GM19240 (cell line): ENCODE data around the gene MND1.
A peak's percentile ranks its signal among the peaks of the same experiment; 100 is the strongest.

Experiments used
- DNase-seq: peaks from one replicate; pipeline ENCODE4 v3.0.0; 2011; ENCODE audit warnings: low spot score; ENCODE audit not compliant: insufficient read length

MND1 gene, protein sequence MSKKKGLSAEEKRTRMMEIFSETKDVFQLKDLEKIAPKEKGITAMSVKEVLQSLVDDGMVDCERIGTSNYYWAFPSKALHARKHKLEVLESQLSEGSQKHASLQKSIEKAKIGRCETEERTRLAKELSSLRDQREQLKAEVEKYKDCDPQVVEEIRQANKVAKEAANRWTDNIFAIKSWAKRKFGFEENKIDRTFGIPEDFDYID

DNA sequence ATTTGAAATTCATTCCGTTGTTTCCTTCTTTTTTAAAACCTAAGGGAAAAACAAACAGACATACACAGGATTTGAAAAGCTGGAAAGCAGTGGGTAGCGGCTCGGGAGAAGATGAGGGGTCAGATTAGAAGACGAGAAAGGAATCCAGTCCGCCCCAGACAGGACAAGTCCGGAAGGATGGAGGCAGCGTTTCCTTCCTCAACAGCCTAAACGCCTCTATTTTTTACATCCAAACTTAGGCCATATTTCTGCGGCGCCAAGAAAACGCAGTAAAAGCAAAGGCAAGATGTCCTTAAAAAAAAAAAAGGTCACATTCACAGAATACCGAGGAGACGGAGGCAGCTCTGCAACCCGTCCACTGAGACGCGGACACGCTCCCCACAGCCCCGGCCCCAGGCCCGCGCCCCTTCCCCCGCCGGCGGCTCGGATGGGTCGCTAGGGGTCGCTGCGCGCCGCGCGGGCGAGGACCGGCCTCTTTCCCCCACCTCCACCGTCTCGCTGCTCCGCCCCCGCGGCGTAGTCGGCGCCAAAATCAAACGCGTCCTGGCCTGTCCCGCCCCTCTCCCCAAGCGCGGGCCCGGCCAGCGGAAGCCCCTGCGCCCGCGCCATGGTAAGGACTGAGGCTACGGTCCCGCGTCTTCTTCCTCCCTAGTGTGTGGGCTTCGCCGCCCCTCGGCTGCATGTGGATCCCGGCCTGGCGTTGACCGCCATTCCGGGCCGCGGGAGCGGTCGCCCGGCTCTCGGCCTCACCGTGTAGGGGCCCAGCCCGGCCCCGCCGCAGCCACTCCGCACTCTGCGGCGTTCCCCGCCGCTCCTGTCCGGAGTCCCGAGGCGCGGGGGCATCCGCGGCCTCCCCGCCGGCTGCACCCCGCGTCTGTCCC is at the start of gene MND1:
Gene MND1, plus strand, starts transcription at position 558 of the 881 bp plus-strand sequence. Its CDS starts 50 bp downstream, at position 608.
- DNase-seq: peak; percentile 50

DNA sequence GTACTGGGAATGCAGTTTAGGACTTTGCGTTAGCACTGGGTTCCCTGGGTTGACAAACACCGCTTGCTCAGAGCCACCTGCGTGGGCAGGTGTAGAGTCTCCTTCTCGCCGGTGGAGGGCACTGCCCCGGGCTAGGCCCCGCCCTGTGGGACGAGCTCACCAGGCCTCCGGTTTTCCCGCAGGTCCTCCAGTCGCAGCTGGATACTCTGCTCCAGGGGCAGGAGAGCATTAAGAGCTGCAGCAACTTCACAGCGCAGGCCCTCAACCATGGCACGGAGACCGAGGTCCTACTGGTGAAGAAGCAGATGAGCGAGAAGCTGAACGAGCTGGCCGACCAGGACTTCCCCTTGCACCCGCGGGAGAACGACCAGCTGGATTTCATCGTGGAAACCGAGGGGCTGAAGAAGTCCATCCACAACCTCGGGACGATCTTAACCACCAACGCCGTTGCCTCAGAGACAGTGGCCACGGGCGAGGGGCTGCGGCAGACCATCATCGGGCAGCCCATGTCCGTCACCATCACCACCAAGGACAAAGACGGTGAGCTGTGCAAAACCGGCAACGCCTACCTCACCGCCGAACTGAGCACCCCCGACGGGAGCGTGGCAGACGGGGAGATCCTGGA is 49.2 kb upstream of the MND1 start:
- DNase-seq: no peak

DNA sequence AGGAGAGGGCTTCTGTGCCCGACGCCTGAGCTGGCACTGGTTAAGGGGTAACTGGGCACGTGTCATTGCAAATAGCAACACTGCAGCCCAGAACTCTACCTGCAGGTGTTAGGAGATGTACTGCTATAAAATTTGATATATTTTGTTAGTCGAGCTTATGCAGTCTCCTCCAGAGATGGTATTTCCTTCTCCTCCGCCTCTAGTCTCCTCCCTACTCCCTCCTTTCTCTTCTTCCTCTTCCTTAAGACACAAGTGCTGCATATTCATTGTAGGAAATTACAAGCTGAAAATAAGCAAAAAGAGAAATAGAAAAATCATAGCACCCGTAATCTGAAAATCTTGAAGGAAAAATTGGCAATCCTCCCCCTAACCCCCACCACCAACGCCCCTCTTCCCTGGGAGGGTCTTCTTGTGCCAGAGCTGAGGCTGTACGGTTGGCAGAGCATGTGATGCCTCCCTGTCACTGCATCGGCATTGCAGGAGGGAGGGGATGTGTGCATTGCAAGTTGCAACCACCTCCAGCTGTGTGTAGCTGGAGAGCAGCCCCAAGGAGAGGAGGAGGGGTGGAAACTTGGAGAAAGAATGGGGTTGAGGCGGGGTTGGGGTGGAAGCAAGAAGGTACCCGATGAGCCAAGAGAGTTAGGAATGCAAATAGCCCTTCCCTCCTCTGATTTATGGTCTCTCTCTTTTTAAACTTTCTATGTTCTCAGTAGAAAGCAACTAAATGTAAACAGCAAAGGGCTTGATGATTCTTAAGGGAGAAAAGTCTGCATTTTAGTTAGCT is 48.3 kb upstream of the MND1 start:
- DNase-seq: no peak

DNA sequence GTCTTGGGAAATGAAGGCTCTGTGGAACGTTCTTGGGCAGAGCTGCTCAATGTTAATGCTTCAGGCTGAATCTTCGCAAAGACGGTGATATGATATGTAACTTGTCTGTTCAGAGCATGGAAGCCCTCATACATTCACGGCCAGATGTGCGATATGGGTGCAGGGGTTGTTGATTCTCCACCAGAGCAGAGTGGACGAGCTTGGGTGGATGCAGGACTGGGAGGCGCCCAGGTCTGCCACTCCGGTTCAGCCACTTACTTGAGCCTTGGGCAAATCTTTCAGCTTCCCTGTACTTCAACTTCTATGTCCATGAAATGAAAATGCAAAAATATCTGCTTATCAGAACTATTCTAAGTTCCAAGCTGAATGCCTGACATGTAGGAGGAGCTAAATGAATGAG is 47.4 kb upstream of the MND1 start:
- DNase-seq: no peak

DNA sequence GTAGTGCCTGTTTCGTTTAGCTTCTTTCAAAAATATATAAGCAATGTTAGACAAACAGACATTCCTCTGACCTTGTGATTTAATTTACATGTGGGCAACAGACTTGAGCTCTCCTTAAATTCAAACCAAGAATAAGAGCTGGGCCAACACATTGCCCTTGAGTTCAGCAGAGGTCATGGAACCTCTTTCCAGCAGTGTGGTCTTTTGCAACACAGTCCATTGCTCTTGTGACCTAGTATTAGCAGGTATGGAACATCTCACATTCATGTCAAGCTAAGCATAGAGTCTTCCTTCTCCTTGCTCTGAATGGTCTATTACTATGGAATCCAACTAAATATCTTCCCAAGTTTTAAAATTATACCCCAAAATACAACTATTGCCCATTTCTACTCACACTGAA is 33.7 kb upstream of the MND1 start:
- DNase-seq: no peak

DNA sequence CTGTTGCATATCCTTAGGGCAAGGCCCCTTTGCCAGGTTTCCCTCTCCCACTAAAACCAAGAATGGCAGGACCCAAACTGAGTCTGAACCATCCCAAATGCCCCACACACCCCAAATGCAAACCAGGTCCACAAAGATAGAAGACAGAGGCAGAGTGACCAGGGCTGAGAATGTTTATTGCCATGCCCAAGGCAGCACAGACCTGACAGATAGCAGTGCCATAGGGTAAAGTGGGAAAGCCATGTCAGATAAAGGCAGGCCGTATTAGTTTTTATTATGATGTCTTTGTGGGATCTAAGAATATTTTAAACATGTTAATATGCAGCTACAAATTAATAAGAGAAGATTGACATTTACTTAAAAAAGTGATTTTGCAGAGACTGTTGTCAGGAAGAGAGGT is 29.6 kb upstream of the MND1 start:
- no peak for DNase-seq

DNA sequence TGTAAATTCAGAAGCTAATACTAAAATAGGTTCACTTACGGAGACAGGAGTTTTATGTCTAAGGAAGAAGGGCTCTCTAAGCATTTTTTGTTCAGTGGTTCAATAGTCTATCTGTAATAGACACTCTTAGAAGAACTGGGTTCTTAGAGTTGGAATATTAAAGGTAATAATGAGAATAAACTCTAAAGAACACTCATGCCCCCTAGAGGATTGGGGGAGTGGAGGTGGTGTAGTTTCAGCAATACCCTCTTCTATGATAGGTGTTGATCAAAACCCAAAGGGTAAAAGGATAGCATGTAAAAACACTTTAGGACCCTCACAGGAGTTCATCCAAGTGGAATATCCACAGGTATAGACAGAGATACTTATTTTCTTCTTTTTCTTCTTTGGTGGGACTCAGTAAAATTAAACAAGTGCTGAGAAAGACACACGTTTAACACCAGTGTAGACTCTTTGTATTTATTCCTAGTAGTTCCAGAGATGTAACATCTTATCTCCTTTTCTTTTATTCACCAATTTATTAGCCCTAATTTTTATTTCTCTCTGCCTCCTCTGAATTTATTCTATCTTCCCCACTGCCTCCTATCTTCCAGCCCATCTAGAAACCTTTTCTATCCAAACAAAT is 25.7 kb upstream of the MND1 start:
- DNase-seq: peak; percentile 5

DNA sequence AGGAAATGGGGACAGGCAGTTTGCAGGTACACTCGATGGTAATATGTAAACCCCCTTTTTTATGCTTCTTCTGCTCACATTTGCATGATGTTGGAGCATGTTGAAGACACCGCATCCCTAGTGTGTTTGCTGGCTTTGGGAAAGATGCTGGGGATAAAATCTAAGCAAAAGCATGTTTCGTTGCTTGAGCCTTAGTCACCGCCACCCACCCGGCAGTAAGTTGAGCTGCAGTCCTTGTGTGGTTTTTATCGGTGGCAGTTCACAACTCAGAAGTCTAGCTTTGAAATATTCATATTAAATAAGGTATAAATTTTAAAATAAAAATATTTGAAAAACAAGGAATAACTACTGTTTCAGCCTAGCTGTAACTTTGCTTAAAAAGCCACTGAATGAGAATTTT is 21.7 kb upstream of the MND1 start:
- no peak for DNase-seq

DNA sequence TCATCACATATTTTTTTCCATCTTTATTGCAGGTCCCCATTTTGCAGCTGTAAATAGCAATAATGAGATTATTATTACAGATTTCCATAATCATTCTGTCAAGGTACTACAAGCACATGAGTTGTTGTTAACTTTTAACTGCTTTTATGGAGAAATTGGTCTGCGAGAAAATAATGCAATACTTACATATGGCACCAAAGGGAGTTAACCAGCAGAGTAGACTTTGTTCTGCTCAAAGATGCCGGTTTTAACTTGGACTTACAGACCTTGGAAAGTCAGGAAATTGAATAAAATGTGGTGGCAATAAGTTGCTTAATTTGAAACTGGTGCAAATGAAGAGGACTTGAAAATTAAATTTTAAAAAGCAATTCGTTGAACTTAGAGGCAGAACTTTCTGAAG is 20.4 kb upstream of the MND1 start:
- DNase-seq: no peak

DNA sequence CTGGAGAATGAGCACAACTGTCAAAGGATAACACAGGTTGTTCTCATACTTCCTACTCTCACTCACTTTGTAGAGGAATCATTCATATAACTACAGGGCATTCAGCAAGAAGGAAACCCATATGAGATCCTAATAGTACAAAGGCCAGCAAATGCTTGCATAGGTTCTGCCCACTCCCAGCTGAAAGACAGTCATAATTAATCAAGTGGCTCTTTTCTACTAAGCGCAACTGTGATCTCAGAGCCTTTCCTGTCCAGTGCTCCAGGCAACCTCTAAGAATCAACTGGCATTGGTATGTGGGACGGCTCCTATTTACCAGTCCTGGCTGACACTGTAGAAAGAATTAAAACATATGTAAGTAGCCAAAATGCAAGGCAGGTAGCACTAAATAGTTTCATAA is 18.9 kb upstream of the MND1 start:
- no peak for DNase-seq

DNA sequence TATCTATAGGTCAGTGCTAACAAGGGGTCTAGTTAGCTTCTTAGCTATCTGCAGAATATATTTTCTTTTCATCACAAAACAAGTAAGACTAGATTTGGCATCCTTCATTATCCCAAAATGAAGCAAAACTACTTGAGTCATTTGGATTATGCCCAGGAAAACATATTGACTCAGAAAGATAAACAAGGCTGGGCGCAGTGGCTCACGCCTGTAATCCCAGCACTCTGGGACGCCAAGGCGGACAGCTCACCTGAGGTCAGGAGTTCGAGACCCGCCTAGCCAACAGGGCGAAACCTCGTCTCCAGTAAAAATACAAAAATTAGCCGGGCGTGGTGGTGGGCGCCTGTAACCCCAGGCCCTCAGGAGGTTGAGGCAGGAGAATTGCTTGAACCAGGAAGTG is 18.0 kb upstream of the MND1 start:
- DNase-seq: no peak

DNA sequence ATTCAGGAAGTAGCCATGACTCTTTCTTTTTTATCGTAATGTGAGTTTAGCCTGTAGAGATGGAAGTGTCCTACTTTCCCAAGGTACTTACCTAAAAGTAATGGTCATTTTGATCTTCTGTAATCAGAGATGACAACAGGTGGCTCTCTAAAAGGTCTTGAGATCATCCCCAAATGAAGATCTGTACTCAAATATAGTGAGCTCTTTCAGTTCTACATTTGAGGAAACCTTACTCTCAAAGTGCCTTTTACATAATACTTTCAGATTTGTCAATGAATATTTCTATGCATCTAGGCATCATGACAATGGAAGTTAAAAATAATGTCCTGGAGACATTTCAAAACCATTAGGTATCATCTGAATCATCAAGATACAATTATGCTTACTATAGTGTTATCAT is 17.2 kb upstream of the MND1 start:
- DNase-seq: no peak

DNA sequence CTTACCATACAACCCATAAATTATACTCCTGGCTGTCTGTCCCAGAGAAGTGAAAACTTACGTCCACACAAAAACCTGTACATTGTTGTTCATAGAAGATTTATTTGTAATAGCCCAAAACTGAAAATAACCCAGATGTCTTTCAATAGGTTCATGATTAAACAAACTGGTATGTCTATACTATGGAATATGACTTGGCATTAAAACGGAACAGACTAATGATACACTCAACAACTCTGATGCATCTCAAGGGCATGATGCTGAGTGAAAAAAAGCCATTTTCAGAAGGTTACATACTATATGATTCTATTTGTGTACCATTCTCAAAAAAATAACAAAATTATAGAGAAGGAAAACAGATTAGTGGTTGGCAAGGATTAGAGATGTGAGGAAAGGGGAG is 11.6 kb upstream of the MND1 start:
- no peak for DNase-seq

DNA sequence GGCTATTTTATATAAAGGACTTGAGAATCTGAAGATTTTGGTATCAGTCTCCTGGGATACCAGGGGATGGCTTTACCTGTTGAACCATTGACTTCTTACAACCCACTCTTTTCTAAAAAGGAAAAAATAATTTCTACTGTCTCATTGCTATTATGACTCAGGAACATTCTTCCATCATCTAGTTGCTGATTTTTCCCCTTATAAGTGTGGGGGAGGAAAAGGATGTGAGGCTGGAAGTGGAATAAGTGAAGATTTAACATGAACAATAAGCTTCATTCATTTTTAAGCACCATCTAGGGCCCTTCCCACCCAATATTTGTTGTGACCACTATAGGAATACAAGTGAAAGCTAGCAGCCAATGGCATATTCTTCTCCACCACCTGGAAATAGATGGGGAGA is 10.6 kb upstream of the MND1 start:
- DNase-seq: no peak

DNA sequence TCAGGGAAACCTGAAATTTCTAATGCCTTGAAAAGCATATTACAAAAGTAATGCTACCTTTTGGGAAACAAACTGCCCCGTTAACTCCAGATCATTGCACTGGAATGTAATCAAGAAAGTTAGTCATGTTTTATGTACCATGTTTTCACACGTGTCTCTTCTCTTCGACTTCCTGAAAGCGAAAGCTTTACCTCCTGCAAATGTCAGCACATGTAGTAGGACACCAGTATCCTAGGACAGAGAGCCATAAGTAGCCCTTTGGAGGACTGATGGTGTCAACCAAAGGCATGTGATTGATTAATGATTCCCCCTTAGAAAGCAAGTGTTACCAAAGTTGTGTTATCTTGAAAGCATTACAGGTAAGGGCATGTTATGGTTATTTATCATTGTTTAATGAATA is 8.8 kb upstream of the MND1 start:
- no peak for DNase-seq

DNA sequence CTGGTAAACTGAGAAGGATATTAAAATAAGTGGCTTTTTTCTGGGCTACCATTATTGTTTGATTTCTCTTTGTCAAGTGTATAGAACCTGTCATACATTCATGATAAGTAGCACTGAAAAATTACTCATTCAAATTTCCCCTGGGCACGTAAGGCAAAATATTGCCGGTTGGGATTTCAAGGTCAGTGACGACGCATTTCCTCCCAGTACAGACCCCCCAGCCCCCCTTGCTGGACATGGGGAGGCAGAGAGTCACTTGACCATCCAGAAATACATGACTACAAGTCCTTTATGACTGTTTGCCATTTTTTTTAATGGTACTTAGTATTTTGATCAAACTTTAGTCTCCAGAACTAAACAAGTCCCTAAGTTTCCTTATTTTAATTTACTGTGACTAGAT is 6.8 kb upstream of the MND1 start:
- DNase-seq: no peak

DNA sequence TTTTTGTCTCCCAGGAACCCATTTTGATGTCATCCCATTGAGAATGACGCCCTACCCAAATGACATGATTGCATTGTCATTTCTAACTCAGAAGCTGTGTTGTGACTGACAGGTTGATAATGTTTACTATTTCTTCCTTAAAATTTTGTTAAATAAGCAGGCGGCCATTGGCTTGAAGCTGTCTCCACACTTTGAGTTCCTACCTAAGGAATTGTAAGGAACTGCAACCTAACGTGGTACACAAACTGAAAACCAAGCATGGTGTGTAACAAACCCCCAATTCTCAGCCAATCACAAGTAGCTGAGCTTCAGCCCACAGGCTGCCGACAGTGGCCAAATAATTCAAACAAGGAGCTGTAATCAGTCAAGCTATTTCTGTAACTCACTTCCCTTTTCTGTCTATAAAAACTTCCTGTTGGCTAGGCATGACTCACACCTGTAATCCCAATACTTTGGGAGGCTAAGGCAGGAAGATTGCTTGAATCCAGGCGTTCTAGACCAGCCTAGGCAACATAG is 2.9 kb upstream of the MND1 start:
- no peak for DNase-seq

DNA sequence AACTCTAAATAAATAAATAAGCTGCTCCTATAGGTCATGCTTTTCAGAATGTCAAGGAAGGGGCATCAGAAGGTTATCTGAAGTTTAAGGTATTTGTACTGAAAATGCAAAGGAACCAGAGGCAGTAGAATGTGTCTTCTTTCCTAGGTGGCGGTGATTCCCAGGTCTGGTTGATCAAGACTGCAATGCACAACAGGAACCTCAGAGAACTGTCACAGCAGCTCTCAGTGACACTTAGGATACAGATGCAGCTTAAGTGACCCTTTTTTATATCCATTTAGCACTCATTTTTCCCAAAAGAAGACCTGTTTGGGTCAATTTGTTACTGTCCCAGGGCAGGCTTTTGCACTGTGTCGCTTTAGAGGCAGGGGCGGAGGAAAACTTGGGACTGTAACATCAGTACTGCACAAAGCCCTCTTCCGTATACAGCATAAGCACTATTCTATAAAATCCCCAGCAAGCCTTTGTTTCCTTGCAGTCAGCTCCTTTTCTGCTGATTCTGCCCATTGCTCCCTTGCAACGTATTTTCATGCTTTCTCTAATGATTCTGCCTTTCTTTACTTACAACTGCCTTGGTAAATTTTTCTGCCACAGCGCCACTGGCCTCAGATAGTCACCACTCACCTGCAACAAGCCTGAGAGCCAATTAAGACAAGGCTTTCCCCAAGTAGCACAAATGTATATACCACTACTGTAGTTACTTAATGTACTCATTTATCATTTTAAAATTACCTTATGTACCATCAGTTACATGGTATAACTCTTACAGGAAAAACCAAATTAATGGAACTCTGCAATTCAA is 1.5 kb upstream of the MND1 start:
- no peak for DNase-seq

DNA sequence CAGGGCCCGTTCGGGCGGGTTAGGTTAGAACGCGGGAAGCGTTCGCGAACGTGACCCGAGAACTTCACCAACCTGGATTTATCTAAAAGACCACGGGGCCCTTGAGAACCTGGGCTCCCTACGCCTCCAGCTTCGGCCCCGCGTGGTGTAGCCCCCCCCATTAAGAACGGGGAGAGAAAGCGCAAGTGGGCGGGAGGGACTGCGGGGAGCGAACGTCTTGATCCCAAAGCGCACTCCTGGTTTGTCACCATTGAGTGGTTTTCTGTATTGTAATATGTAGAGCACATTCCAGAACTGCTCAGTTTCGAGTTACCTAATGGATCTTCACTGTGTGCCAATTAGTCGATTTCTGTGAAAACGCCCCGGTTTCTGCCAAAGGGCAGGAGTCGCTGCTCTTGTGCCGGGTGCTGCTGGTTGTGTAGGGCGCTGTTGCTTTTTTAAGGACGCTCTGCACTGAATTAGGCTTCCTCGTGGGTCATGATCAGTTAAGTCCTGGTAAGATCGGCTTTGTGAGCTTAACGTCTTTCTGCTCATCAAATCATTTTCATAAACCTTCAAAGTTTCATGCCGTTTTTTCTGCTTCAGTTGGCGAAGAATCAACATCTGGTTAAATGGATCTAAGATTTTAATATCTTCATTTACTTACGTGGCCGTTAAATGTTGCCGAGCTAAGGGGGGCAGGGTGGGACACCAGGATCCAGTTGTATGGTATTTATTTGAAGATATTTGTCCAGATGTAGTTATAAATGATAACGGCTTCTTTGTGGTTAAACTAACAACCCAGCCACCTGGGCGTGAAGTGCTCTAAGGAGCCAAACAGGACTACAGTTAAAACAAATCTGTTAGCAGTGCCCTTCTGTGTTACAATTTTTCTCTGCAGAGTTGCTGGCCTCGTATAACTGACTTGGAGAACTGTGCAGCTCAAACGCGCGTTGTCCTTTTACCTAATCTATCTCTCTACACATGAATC is 809 bp downstream of the MND1 start:
- no peak for DNase-seq
